Neuron (in vitro differentiated cells): ENCODE measurements around the gene PRPF19.

Source experiments
- H2AFZ ChIP-seq: one replicate; pipeline ENCODE4 v1.6.1; 2013; ENCODE audit warnings: low read depth, mild to moderate bottlenecking, inconsistent platforms, low read length, moderate library complexity
- H3K27me3 ChIP-seq: one replicate; pipeline ENCODE4 v1.6.1; 2013; ENCODE audit warnings: low read length; ENCODE audit not compliant: insufficient read depth
- H3K36me3 ChIP-seq: one replicate; pipeline ENCODE4 v1.6.1; 2013; ENCODE audit warnings: low read length; ENCODE audit not compliant: insufficient read depth
- H3K4me1 ChIP-seq: one replicate; pipeline ENCODE4 v1.6.1; 2013; ENCODE audit warnings: low read length; ENCODE audit not compliant: insufficient read depth
- H3K4me3 ChIP-seq: 2 replicates; pipeline ENCODE4 v1.5.1; 2013; ENCODE audit warnings: mild to moderate bottlenecking, low read length, moderate library complexity
- H3K9me3 ChIP-seq: one replicate; pipeline ENCODE4 v1.6.1; 2013; ENCODE audit warnings: low read length

PRPF19 gene

GRCh38 chr11:60879971-60880588 lies 26.3 kb downstream of the PRPF19 start:
- Histone ChIP-seq H3K4me3 (no peak overlapping the region), H3K4me1 (peaks cover 16% of the 10 kb centered on the region), H2AFZ (no peak overlapping the region), H3K36me3 (peaks cover 11% of the 10 kb centered on the region), H3K9me3 (no peaks in the 10 kb centered on the region), H3K27me3 (no peaks in the 10 kb centered on the region)

GRCh38 chr11:60879104-60879503 lies 27.3 kb downstream of the PRPF19 start:
- H3K4me3 ChIP-seq: no peak overlapping the region
- peaks cover 16% of the 10 kb centered on the region for H3K4me1 ChIP-seq
- H3K9me3 ChIP-seq: no peaks in the 10 kb centered on the region
- no peaks in the 10 kb centered on the region for H3K27me3 ChIP-seq
- H2AFZ ChIP-seq: no peak overlapping the region
- peaks cover 11% of the 10 kb centered on the region for H3K36me3 ChIP-seq

GRCh38 chr11:60878245-60879101 lies 27.9 kb downstream of the PRPF19 start:
- Histone ChIP-seq H3K4me3 (no peak overlapping the region), H3K36me3 (peaks cover 11% of the 10 kb centered on the region), H3K9me3 (no peaks in the 10 kb centered on the region), H2AFZ (no peak overlapping the region), H3K4me1 (peaks cover 16% of the 10 kb centered on the region), H3K27me3 (no peaks in the 10 kb centered on the region)

DNA sequence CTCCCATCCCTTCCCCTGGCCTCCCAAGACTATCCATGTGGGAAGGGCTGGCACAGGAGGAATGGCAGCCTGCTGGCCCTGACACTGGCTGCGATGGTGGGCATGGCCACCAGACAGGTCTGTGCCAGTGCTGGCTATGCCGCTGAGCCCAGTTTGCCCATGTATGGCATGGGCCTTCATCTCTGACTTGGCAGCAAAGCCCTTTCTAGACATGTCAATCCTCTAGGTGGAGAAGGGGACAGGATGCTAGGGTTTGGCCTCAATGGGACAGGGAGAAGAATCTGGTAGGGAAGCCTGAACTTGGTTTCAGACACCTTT lies 30.3 kb downstream of the PRPF19 start:
- Histone ChIP-seq H3K4me1 (peaks cover 10% of the 10 kb centered on the region), H3K36me3 (peaks cover 11% of the 10 kb centered on the region), H3K27me3 (no peaks in the 10 kb centered on the region), H3K9me3 (no peaks in the 10 kb centered on the region), H3K4me3 (no peak overlapping the region), H2AFZ (no peak overlapping the region)

GRCh38 chr11:60875366-60876167 lies 30.8 kb downstream of the PRPF19 start:
- no peak overlapping the region for H2AFZ ChIP-seq
- no peaks in the 10 kb centered on the region for H3K27me3 ChIP-seq
- peaks cover 5% of the 10 kb centered on the region for H3K4me1 ChIP-seq
- no peak overlapping the region for H3K4me3 ChIP-seq
- H3K9me3 ChIP-seq: no peaks in the 10 kb centered on the region
- H3K36me3 ChIP-seq: peaks cover 11% of the 10 kb centered on the region

GRCh38 chr11:60874421-60875365 lies 31.7 kb downstream of the PRPF19 start:
- H2AFZ ChIP-seq: no peak overlapping the region
- peaks cover 5% of the 10 kb centered on the region for H3K36me3 ChIP-seq
- no peaks in the 10 kb centered on the region for H3K27me3 ChIP-seq
- H3K9me3 ChIP-seq: no peaks in the 10 kb centered on the region
- no peaks in the 10 kb centered on the region for H3K4me1 ChIP-seq
- H3K4me3 ChIP-seq: no peak overlapping the region

GRCh38 chr11:60873533-60873932 lies 32.9 kb downstream of the PRPF19 start:
- no peaks in the 10 kb centered on the region for H3K9me3 ChIP-seq
- H3K4me3 ChIP-seq: no peak overlapping the region
- peaks cover 5% of the 10 kb centered on the region for H3K36me3 ChIP-seq
- no peaks in the 10 kb centered on the region for H3K27me3 ChIP-seq
- no peak overlapping the region for H2AFZ ChIP-seq
- no peaks in the 10 kb centered on the region for H3K4me1 ChIP-seq

DNA sequence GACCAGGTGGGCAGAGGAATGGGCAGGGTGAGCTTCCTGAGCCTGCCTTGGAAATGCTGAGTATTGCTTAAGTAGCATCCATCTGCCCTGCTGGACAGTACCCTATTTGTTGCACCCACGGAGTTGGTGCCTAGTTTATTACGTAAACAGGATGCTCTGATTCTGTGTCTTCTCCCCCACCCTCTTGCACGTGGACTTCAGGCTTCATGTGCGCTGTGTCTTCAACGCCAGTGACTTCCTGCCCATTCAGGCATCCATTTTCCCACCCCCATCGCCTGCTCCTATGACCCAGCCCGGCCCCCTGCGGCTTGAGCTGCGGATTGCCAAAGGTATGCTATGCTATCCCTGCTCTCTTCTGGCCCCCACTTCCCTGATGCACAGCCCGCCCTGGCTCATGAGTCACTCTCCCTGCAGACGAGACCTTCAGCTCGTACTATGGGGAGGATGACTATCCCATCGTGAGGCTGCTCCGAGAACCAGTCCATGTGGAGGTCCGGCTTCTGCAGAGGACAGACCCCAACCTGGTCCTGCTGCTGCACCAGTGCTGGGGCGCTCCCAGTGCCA lies 33.3 kb downstream of the PRPF19 start:
- Histone ChIP-seq H3K27me3 (no peaks in the 10 kb centered on the region), H3K4me1 (no peaks in the 10 kb centered on the region), H3K4me3 (no peak overlapping the region), H3K36me3 (peaks cover 4% of the 10 kb centered on the region), H3K9me3 (no peaks in the 10 kb centered on the region), H2AFZ (no peak overlapping the region)

- H3K27me3 ChIP-seq: no peaks in the 10 kb centered on the region
- H3K4me3 ChIP-seq: no peak overlapping the region
- no peak overlapping the region for H2AFZ ChIP-seq
- no peaks in the 10 kb centered on the region for H3K9me3 ChIP-seq
- H3K36me3 ChIP-seq: peaks cover under 1% of the 10 kb centered on the region
- no peaks in the 10 kb centered on the region for H3K4me1 ChIP-seq
These were observed 34.0 kb downstream of the PRPF19 start for GRCh38 chr11:60872124-60872960.

GRCh38 chr11:60871378-60872061 lies 34.9 kb downstream of the PRPF19 start:
- no peaks in the 10 kb centered on the region for H3K9me3 ChIP-seq
- no peak overlapping the region for H3K4me3 ChIP-seq
- no peak overlapping the region for H2AFZ ChIP-seq
- H3K27me3 ChIP-seq: peaks cover 7% of the 10 kb centered on the region
- H3K4me1 ChIP-seq: no peaks in the 10 kb centered on the region
- no peaks in the 10 kb centered on the region for H3K36me3 ChIP-seq

DNA sequence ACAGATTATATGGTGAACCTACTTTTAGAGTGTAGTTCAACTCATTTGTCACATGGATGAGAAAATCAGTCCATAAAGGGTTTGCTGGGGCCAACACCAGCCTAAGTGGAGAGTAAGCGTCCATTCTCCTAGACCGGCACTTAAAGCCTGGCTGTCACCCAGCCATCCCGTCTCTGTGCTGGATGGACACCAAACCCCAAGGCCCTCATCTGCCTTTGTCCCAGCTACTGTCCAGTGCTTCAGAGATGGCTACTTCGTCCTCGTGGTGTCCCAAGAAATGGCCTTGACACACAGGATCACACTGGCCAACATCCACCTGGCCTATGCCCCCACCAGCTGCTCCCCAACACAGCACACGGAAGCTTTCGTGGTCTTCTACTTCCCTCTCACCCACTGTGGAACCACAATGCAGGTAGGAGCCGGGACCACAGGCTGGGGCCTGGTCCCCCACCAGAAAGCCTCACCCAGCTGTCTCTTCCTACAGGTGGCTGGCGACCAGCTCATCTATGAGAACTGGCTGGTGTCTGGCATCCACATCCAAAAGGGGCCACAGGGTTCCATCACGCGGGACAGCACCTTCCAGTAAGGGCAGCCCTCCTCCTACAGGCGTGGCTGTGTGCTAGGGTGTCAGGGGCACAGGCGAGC lies 35.5 kb downstream of the PRPF19 start:
- Histone ChIP-seq H3K27me3 (peaks cover 7% of the 10 kb centered on the region), H3K9me3 (no peaks in the 10 kb centered on the region), H3K4me3 (no peak overlapping the region), H3K36me3 (no peaks in the 10 kb centered on the region), H3K4me1 (no peaks in the 10 kb centered on the region), H2AFZ (no peak overlapping the region)
